Ovary (tissue), 3 donors: Measurements from ENCODE around the gene CYP27B1.

ENCODE experiments used
- EP300 ChIP-seq: sonication (generic); formaldehyde crosslinking; IDR thresholded peaks from one replicate; pipeline ENCODE4 v1.6.1; 2017; ENCODE audit warnings: antibody characterized with exemption
- POLR2A ChIP-seq: fragments of 450-650 bp; IDR thresholded peaks from one replicate; pipeline ENCODE4 v1.6.1; 2017; ENCODE audit warnings: antibody characterized with exemption, mild to moderate bottlenecking, moderate library complexity
- TF ChIP-seq, protein P1 (sequence below), 3 donors: fragments of 450-650 bp in 2 of 3; fragments of 200-600 bp in 1 of 3; IDR thresholded peaks; one replicate each; pipeline versions ENCODE4 v1.5.1 to v1.8.0; 2016 to 2022; ENCODE audit warnings: antibody characterized with exemption in 3 of 3, mild to moderate bottlenecking in 1 of 3
- donor health status: DM: no; HTN: no; CAD: no.

DNA sequence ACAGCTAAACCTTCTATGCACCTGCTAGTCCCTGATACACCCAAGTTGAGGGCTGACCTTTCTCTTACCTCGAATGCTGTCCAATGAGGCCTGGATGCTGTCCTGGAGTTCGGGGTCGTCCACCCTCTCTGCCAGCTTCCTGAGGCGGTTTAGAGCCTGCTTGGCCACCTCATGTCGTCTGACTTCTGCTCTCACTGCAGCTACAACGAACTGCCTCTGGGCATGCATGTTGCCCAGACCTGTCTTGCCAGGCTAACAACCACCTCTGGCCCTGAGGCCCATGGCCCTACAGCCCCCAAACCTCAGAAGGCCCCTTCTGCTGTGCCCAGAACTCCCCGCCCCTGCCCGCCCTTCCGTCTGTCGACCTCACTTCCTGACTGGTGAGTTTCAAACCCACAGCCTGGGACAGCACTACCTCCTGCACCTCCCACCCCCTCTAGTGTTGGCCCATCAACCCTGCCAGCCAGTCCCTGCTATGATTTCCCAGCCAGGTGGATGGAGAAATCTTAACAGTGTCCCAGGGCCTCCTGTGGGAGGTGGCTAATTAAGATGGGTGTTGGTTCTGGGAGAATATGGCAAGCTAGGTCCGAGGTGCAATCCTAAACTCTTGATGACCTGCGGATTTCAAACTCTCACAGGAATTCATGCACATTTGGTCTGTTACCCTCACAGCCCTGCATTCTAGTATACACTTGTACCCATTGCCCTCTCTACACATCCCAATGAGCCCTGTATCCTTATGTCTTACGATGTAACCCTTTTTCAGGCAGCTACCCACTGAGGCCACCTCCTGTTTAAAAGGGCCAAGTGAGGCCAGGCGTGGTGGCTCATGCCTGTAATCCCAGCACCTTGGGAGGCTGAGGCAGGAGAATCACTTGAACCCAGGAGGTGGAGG, 24.8 kb downstream of the CYP27B1 start:
- TF ChIP-seq POLR2A (no peak), EP300 (no peak)
- TF ChIP-seq, protein P1, sequence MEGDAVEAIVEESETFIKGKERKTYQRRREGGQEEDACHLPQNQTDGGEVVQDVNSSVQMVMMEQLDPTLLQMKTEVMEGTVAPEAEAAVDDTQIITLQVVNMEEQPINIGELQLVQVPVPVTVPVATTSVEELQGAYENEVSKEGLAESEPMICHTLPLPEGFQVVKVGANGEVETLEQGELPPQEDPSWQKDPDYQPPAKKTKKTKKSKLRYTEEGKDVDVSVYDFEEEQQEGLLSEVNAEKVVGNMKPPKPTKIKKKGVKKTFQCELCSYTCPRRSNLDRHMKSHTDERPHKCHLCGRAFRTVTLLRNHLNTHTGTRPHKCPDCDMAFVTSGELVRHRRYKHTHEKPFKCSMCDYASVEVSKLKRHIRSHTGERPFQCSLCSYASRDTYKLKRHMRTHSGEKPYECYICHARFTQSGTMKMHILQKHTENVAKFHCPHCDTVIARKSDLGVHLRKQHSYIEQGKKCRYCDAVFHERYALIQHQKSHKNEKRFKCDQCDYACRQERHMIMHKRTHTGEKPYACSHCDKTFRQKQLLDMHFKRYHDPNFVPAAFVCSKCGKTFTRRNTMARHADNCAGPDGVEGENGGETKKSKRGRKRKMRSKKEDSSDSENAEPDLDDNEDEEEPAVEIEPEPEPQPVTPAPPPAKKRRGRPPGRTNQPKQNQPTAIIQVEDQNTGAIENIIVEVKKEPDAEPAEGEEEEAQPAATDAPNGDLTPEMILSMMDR (IDR thresholded peaks at IDR 0.05), result no peak
